Stomach (tissue), 4 donors: Measurements from ENCODE around the gene PKP4.

Experiments used
- EP300 ChIP-seq: sonication (generic); formaldehyde crosslinking; IDR thresholded peaks from one replicate; pipeline ENCODE4 v1.6.1; 2017; ENCODE audit warnings: antibody characterized with exemption
- TF ChIP-seq, protein P1 (sequence below), 7 experiments: fragments of 450-650 bp in 4 of 7; fragments of 200-600 bp in 3 of 7; sonication (generic) in 3 of 7; IDR thresholded peaks; one replicate each; pipeline ENCODE4 v1.5.1; 2016 to 2019; ENCODE audit warnings: antibody characterized with exemption in 7 of 7, control low read depth in 2 of 7, mild to moderate bottlenecking in 1 of 7

DNA sequence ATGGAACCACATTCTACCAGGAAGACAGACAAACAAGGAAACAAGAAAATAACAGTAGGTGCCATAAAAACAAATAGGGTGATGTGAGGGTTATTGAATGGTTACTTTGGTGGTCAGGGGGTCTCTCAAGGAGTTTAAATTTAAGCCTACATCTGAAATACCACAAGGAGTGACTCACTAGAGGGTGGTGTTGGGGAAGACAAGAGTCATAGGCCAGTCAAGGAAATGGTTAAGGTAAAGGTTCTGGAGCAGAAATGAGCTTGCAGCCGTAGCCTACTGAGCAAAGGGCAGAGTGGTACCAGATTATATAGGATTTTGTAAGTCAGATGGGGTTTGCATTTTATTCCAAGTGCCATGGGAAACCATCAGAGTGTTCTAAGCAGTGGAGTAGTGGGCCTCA, 202.7 kb downstream of the PKP4 start:
- TF ChIP-seq EP300: no peak
- TF ChIP-seq, protein P1, sequence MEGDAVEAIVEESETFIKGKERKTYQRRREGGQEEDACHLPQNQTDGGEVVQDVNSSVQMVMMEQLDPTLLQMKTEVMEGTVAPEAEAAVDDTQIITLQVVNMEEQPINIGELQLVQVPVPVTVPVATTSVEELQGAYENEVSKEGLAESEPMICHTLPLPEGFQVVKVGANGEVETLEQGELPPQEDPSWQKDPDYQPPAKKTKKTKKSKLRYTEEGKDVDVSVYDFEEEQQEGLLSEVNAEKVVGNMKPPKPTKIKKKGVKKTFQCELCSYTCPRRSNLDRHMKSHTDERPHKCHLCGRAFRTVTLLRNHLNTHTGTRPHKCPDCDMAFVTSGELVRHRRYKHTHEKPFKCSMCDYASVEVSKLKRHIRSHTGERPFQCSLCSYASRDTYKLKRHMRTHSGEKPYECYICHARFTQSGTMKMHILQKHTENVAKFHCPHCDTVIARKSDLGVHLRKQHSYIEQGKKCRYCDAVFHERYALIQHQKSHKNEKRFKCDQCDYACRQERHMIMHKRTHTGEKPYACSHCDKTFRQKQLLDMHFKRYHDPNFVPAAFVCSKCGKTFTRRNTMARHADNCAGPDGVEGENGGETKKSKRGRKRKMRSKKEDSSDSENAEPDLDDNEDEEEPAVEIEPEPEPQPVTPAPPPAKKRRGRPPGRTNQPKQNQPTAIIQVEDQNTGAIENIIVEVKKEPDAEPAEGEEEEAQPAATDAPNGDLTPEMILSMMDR (IDR thresholded peaks at IDR 0.05): no peak
